GM23338 (cell line): Measurements from ENCODE around the gene GP1BB. TPM values are rescaled to one million over a fixed set of nuclear protein-coding genes. Genes with fewer than 3 reads are reported as not detected.

ENCODE experiments used
- ATAC-seq: fragments of 200-7000 bp; cut with Tn5 transposase; 3 replicates; pipeline ENCODE4 v1.9.1; 2020
- DNase-seq: peaks from one replicate; pipeline ENCODE4 v3.0.0-alpha.2; 2015; ENCODE audit warnings: low spot score
- H2AFZ ChIP-seq: fragments of 200-600 bp; sonication (generic); 2 replicates; pipeline ENCODE4 v1.8.0; 2016; ENCODE audit warnings: antibody characterized with exemption, mild to moderate bottlenecking, moderate library complexity
- H3F3A ChIP-seq: fragments of 200-600 bp; sonication (generic); replicated peaks from 2 replicates; pipeline ENCODE4 v1.8.0; 2017; ENCODE audit warnings: antibody characterized with exemption, mixed run types, low read depth
- H3K27ac ChIP-seq: fragments of 200-600 bp; sonication (generic); 2 replicates; pipeline ENCODE4 v1.6.1; 2016; ENCODE audit warnings: low read depth
- H3K27me3 ChIP-seq: fragments of 200-600 bp; sonication (generic); 2 replicates; pipeline ENCODE4 v1.8.0; 2016; ENCODE audit warnings: mild to moderate bottlenecking, mixed run types, moderate library complexity; ENCODE audit not compliant: insufficient read depth
- H3K36me3 ChIP-seq: fragments of 200-600 bp; sonication (generic); 2 replicates; pipeline ENCODE4 v1.8.0; 2016; ENCODE audit warnings: mild to moderate bottlenecking; ENCODE audit not compliant: insufficient read depth
- H3K4me1 ChIP-seq: fragments of 200-600 bp; sonication (generic); 2 replicates; pipeline ENCODE4 v1.8.0; 2016; ENCODE audit warnings: mild to moderate bottlenecking, moderate library complexity; ENCODE audit not compliant: insufficient read depth
- H3K4me2 ChIP-seq: fragments of 200-600 bp; sonication (generic); 2 replicates; pipeline ENCODE4 v1.7.1; 2017; ENCODE audit warnings: mixed run types
- H3K4me3 ChIP-seq: fragments of 200-600 bp; sonication (generic); 2 replicates; pipeline ENCODE4 v1.6.1; 2016; ENCODE audit warnings: mixed run types
- H3K79me2 ChIP-seq: fragments of 200-600 bp; sonication (generic); replicated peaks from 2 replicates; pipeline ENCODE4 v1.8.0; 2017; ENCODE audit warnings: mild to moderate bottlenecking; ENCODE audit not compliant: insufficient read depth
- H3K9me2 ChIP-seq: fragments of 200-600 bp; sonication (generic); 2 replicates; pipeline ENCODE4 v1.8.0; 2017; ENCODE audit not compliant: insufficient read depth
- H4K20me1 ChIP-seq: fragments of 200-600 bp; sonication (generic); replicated peaks from 2 replicates; pipeline ENCODE4 v1.8.0; 2017; ENCODE audit warnings: mild to moderate bottlenecking; ENCODE audit not compliant: insufficient read depth
- H3K27ac Mint-ChIP-seq: 2 replicates; pipeline ENCODE4 v1.8.0; 2020; ENCODE audit warnings: inconsistent platforms, mild to moderate bottlenecking, moderate library complexity, mixed read lengths
- H3K27me3 Mint-ChIP-seq: 3 replicates; pipeline ENCODE4 v1.8.0; 2022; ENCODE audit warnings: low read depth, mild to moderate bottlenecking, moderate library complexity, mixed read lengths, inconsistent platforms; ENCODE audit not compliant: insufficient read depth, poor library complexity
- H3K36me3 Mint-ChIP-seq: 3 replicates; pipeline ENCODE4 v1.8.0; 2021; ENCODE audit warnings: low read depth, mild to moderate bottlenecking, inconsistent platforms, moderate library complexity, mixed read lengths
- H3K4me1 Mint-ChIP-seq: 3 replicates; pipeline ENCODE4 v1.8.0; 2020; ENCODE audit warnings: mild to moderate bottlenecking, inconsistent platforms, mixed read lengths
- H3K4me3 Mint-ChIP-seq: 3 replicates; pipeline ENCODE4 v1.8.0; 2021; ENCODE audit warnings: moderate library complexity, mild to moderate bottlenecking, inconsistent platforms, mixed read lengths
- H3K9me3 Mint-ChIP-seq: 3 replicates; pipeline ENCODE4 v1.8.0; 2020; ENCODE audit warnings: moderate library complexity, mild to moderate bottlenecking, inconsistent platforms, mixed read lengths
- CREB1 ChIP-seq: fragments of 250-450 bp; sonication (Bioruptor Pico); IDR thresholded peaks from 2 replicates; pipeline ENCODE4 v1.5.0; 2020; ENCODE audit warnings: low read depth, mild to moderate bottlenecking, moderate library complexity
- CTCF ChIP-seq, 2 experiments: fragments of 200-600 bp in 1 of 2; sonication (generic) in 1 of 2; conservative IDR thresholded peaks; 2 replicates each; pipeline versions ENCODE4 v1.5.1 to v1.6.1; 2016 to 2017; ENCODE audit warnings: antibody characterized with exemption in 2 of 2, low read depth in 2 of 2, mild to moderate bottlenecking in 2 of 2, moderate library complexity in 1 of 2
- ETS1 ChIP-seq: IDR thresholded peaks from 2 replicates; pipeline ENCODE4 v1.6.1; 2016; ENCODE audit warnings: antibody characterized with exemption
- JUNB ChIP-seq: IDR thresholded peaks from one replicate; pipeline ENCODE4 v1.6.1; 2016; ENCODE audit warnings: antibody characterized with exemption; ENCODE audit not compliant: unreplicated experiment
- NANOG ChIP-seq: IDR thresholded peaks from 2 replicates; pipeline ENCODE4 v1.6.1; 2016; ENCODE audit warnings: antibody characterized with exemption, borderline replicate concordance
- POLR2AphosphoS5 ChIP-seq: IDR thresholded peaks from 2 replicates; pipeline ENCODE4 v1.6.1; 2016; ENCODE audit warnings: antibody characterized with exemption, low read depth
- STAT1 ChIP-seq: IDR thresholded peaks from one replicate; pipeline ENCODE4 v1.6.1; 2016; ENCODE audit warnings: antibody characterized with exemption; ENCODE audit not compliant: unreplicated experiment
- ZNF114 ChIP-seq: fragments of 250-450 bp; sonication (Bioruptor Pico); IDR thresholded peaks from 2 replicates; pipeline ENCODE4 v1.5.0; 2020; ENCODE audit warnings: mild to moderate bottlenecking, moderate library complexity
- ZNF331 ChIP-seq: fragments of 250-450 bp; sonication (Bioruptor Pico); IDR thresholded peaks from 2 replicates; pipeline ENCODE4 v1.5.0; 2020; ENCODE audit warnings: low read depth, mild to moderate bottlenecking, moderate library complexity
- ZNF462 ChIP-seq: fragments of 250-450 bp; sonication (Bioruptor Pico); IDR thresholded peaks from 2 replicates; pipeline ENCODE4 v1.5.0; 2020; ENCODE audit warnings: mild to moderate bottlenecking, moderate library complexity
- polyA plus RNA-seq: library from polyadenylated mRNA; unstranded; fragments of >200 nt; fragmentation: Nextera tagmentation; extraction: Ambion mirVana; gene quantifications from 2 replicates; pipeline ENCODE4 v1.2.1, GENCODE V29; 2016
- total RNA-seq: library from RNA; depleted of rRNA; stranded (reverse); fragments of >200 nt; shearing (Covaris generic); gene quantifications from 2 replicates; pipeline ENCODE4 v1.2.3, GENCODE V29; 2014

The GP1BB gene
- total and polyA plus RNA-seq, 2 experiments from 2014 or later: 0.53 to 1.3 TPM

- Histone ChIP-seq H3K36me3 (no peaks in the 10 kb centered on the region), H3F3A (no peaks in the 10 kb centered on the region), H4K20me1 (no peaks in the 10 kb centered on the region), H3K4me1 (no peaks in the 10 kb centered on the region; the same call in 1 of the 2 replicates), H3K79me2 (no peaks in the 10 kb centered on the region), H2AFZ (no peak overlapping the region), H3K4me2 (no peak overlapping the region), H3K27me3 (no peaks in the 10 kb centered on the region), H3K27ac (no peak overlapping the region), H3K4me3 (no peak overlapping the region), H3K9me2 (no peaks in the 10 kb centered on the region)
- Mint-ChIP-seq H3K9me3 (no peaks in the 10 kb centered on the region; the same call in 2 of the 3 replicates), H3K27ac (no peak overlapping the region), H3K36me3 (no peaks in the 10 kb centered on the region), H3K4me1 (peaks cover 15% of the 10 kb centered on the region), H3K4me3 (no peak overlapping the region), H3K27me3 (peaks cover 6% of the 10 kb centered on the region)
- ATAC-seq (no peak), DNase-seq (no peak)
- TF ChIP-seq STAT1 (no peak), CREB1 (no peak), ZNF114 (CRISPR knock-in tag) (no peak), ZNF331 (no peak), NANOG (no peak), JUNB (no peak)
Observed at GRCh38 chr22:19688301-19689290, 34.7 kb upstream of the GP1BB start.

- H3K9me3 Mint-ChIP-seq: no peaks in the 10 kb centered on the region; the same call in 2 of the 3 replicates
- H3K4me3 ChIP-seq: no peak overlapping the region
- DNase-seq: no peak
- H3K4me2 ChIP-seq: no peak overlapping the region
- H4K20me1 ChIP-seq: no peaks in the 10 kb centered on the region
- H3K36me3 Mint-ChIP-seq: no peaks in the 10 kb centered on the region
- no peak overlapping the region for H3K27ac Mint-ChIP-seq
- no peaks in the 10 kb centered on the region; the same call in 1 of the 2 replicates for H3K4me1 ChIP-seq
- no peaks in the 10 kb centered on the region for H3K36me3 ChIP-seq
- no peaks in the 10 kb centered on the region for H3K27me3 ChIP-seq
- no peaks in the 10 kb centered on the region for H3K79me2 ChIP-seq
- H3K27me3 Mint-ChIP-seq: peaks cover 8% of the 10 kb centered on the region
- no peak overlapping the region for H3K4me3 Mint-ChIP-seq
- no peaks in the 10 kb centered on the region for H3K9me2 ChIP-seq
- H2AFZ ChIP-seq: no peak overlapping the region; the same call in 1 of the 2 replicates
- H3K27ac ChIP-seq: no peak overlapping the region
- H3K4me1 Mint-ChIP-seq: peaks cover 15% of the 10 kb centered on the region
- ATAC-seq: no peak
- H3F3A ChIP-seq: no peaks in the 10 kb centered on the region
- TF ChIP-seq POLR2AphosphoS5 (no peak), JUNB (no peak), ETS1 (no peak), ZNF462 (CRISPR knock-in tag) (no peak), ZNF114 (CRISPR knock-in tag) (no peak), STAT1 (no peak), ZNF331 (no peak), CTCF (conservative IDR thresholded peaks at IDR 0.05; ENCODE audit: low read depth in 2 of 2) (no peak)
Observed at GRCh38 chr22:19689408-19689807, 33.9 kb upstream of the GP1BB start.
